C4-2B (cell line): ENCODE results near the gene WWP2.

Experiments used
- ZFX ChIP-seq: fragments of 450-650 bp; IDR thresholded peaks from 2 replicates; pipeline ENCODE4 v1.6.1; 2017
- TF ChIP-seq, protein P1 (sequence below): fragments of 450-650 bp; conservative IDR thresholded peaks from 2 replicates; pipeline ENCODE4 v1.5.1; 2017; ENCODE audit warnings: mild to moderate bottlenecking

- TF ChIP-seq, protein P1, sequence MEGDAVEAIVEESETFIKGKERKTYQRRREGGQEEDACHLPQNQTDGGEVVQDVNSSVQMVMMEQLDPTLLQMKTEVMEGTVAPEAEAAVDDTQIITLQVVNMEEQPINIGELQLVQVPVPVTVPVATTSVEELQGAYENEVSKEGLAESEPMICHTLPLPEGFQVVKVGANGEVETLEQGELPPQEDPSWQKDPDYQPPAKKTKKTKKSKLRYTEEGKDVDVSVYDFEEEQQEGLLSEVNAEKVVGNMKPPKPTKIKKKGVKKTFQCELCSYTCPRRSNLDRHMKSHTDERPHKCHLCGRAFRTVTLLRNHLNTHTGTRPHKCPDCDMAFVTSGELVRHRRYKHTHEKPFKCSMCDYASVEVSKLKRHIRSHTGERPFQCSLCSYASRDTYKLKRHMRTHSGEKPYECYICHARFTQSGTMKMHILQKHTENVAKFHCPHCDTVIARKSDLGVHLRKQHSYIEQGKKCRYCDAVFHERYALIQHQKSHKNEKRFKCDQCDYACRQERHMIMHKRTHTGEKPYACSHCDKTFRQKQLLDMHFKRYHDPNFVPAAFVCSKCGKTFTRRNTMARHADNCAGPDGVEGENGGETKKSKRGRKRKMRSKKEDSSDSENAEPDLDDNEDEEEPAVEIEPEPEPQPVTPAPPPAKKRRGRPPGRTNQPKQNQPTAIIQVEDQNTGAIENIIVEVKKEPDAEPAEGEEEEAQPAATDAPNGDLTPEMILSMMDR: no peak
- TF ChIP-seq ZFX: no peak
Measured at GRCh38 chr16:69853481-69853880, 91.3 kb downstream of the WWP2 start.
